IMR-90 (cell line): ENCODE results near the gene RBBP8NL. TPM values are rescaled to one million over a fixed set of nuclear protein-coding genes. Genes with fewer than 3 reads are reported as not detected.

Source experiments
- ATAC-seq: fragments of 200-7000 bp; cut with Tn5 transposase; 2 replicates; pipeline ENCODE4 v1.9.1; 2020; ENCODE audit warnings: low read depth, mild to moderate bottlenecking, moderate library complexity
- BruUV-seq: library from RNA; stranded (reverse); fragments of 400-500 nt; replicated peaks from 2 replicates; lab custom pipeline; 2021; lab: Mats Ljungman, UMichigan
- CTCF ChIA-PET: fragments of 300-600 bp; formaldehyde crosslinking; extraction: SDS; loops from one replicate; lab custom pipeline; 2021; ENCODE audit warnings: antibody characterized with exemption; lab: Yijun Ruan, JAX
- POLR2A ChIA-PET: fragments of 300-600 bp; sonication (Branson Sonifier 250); formaldehyde crosslinking; loops from one replicate; lab custom pipeline; 2022; ENCODE audit warnings: antibody characterized with exemption; ENCODE audit not compliant: unreplicated experiment; lab: Charles Lee
- DNase-seq: peaks from one replicate; pipeline ENCODE4 v3.0.0; 2013
- H2AFZ ChIP-seq: replicated peaks from 2 replicates; pipeline ENCODE3; 2013; ENCODE audit warnings: low read length, mild to moderate bottlenecking; ENCODE audit not compliant: poor library complexity
- H2AK5ac ChIP-seq: 2 replicates; pipeline ENCODE4 v1.6.1; 2013; ENCODE audit warnings: low read depth, low read length, inconsistent platforms
- H2AK9ac ChIP-seq: replicated peaks from 2 replicates; pipeline ENCODE3; 2013; ENCODE audit warnings: mild to moderate bottlenecking, low read depth, low read length, moderate library complexity; ENCODE audit not compliant: poor library complexity
- H2BK120ac ChIP-seq: 2 replicates; pipeline ENCODE4 v1.6.1; 2013; ENCODE audit warnings: low read depth, low read length, inconsistent platforms
- H2BK15ac ChIP-seq: 3 replicates; pipeline ENCODE4 v1.6.1; 2013; ENCODE audit warnings: low read depth, low read length, inconsistent platforms
- H2BK20ac ChIP-seq: 2 replicates; pipeline ENCODE4 v1.6.1; 2013; ENCODE audit warnings: low read depth, mild to moderate bottlenecking, inconsistent platforms, low read length, moderate library complexity
- H2BK5ac ChIP-seq: 2 replicates; pipeline ENCODE4 v1.6.1; 2013; ENCODE audit warnings: mild to moderate bottlenecking, low read depth, low read length, inconsistent platforms; ENCODE audit not compliant: poor library complexity, severe bottlenecking
- H3K14ac ChIP-seq: replicated peaks from 2 replicates; pipeline ENCODE4 v1.6.1; 2013; ENCODE audit warnings: low read depth, low read length, inconsistent platforms
- H3K18ac ChIP-seq: 2 replicates; pipeline ENCODE4 v1.6.1; 2013; ENCODE audit warnings: low read depth, low read length, control low read depth
- H3K23ac ChIP-seq: 2 replicates; pipeline ENCODE4 v1.6.1; 2013; ENCODE audit warnings: low read depth, low read length, inconsistent platforms
- H3K27ac ChIP-seq: 2 replicates; pipeline ENCODE4 v1.5.1; 2013; ENCODE audit warnings: mild to moderate bottlenecking, control low read depth, low read length; ENCODE audit not compliant: insufficient read depth
- H3K27me3 ChIP-seq: 2 replicates; pipeline ENCODE4 v1.6.1; 2013; ENCODE audit warnings: low read length; ENCODE audit not compliant: control insufficient read depth, insufficient read depth
- H3K36me3 ChIP-seq: 2 replicates; pipeline ENCODE4 v1.6.1; 2013; ENCODE audit warnings: low read length, mixed read lengths; ENCODE audit not compliant: control insufficient read depth, insufficient read depth
- H3K4ac ChIP-seq: 2 replicates; pipeline ENCODE4 v1.6.1; 2013; ENCODE audit warnings: low read depth, low read length, inconsistent platforms
- H3K4me1 ChIP-seq: 2 replicates; pipeline ENCODE4 v1.6.1; 2013; ENCODE audit warnings: low read length, mixed read lengths; ENCODE audit not compliant: control insufficient read depth, insufficient read depth
- H3K4me2 ChIP-seq: 2 replicates; pipeline ENCODE4 v1.6.1; 2013; ENCODE audit warnings: low read depth, mild to moderate bottlenecking, control low read depth, low read length, moderate library complexity
- H3K4me3 ChIP-seq: 2 replicates; pipeline ENCODE4 v1.5.1; 2013; ENCODE audit warnings: low read depth, mild to moderate bottlenecking, control low read depth, low read length, moderate library complexity; ENCODE audit not compliant: insufficient read depth
- H3K56ac ChIP-seq: 2 replicates; pipeline ENCODE4 v1.6.1; 2013; ENCODE audit warnings: low read length, inconsistent platforms; ENCODE audit not compliant: insufficient read depth; ENCODE audit errors: extremely low read depth
- H3K79me1 ChIP-seq, 2 experiments: 2 replicates each; pipeline ENCODE4 v1.6.1; 2013; ENCODE audit warnings: low read length in 2 of 2, inconsistent platforms in 1 of 2, low read depth in 1 of 2
- H3K9ac ChIP-seq: 2 replicates; pipeline ENCODE4 v1.6.1; 2013; ENCODE audit warnings: low read depth, low read length, control low read depth
- H3K9me1 ChIP-seq: 2 replicates; pipeline ENCODE4 v1.6.1; 2013; ENCODE audit warnings: low read length, inconsistent platforms; ENCODE audit not compliant: insufficient read depth
- H3K9me3 ChIP-seq: 2 replicates; pipeline ENCODE4 v1.6.1; 2013; ENCODE audit warnings: low read length; ENCODE audit not compliant: control insufficient read depth, insufficient read depth
- H4K20me1 ChIP-seq: 2 replicates; pipeline ENCODE4 v1.6.1; 2013; ENCODE audit warnings: low read length, inconsistent platforms; ENCODE audit not compliant: insufficient read depth
- H4K5ac ChIP-seq: 2 replicates; pipeline ENCODE4 v1.6.1; 2013; ENCODE audit warnings: mild to moderate bottlenecking, low read depth, low read length, control low read depth
- H4K8ac ChIP-seq, 2 experiments: 2 replicates each; pipeline ENCODE4 v1.6.1; 2013; ENCODE audit warnings: low read depth in 2 of 2, low read length in 2 of 2, control low read depth in 1 of 2, inconsistent platforms in 1 of 2
- H4K91ac ChIP-seq: 2 replicates; pipeline ENCODE4 v1.6.1; 2013; ENCODE audit warnings: low read depth, low read length, inconsistent platforms; ENCODE audit not compliant: insufficient read depth
- BHLHE40 ChIP-seq: fragments of 150-350 bp; IDR thresholded peaks from 2 replicates; pipeline ENCODE4 v1.6.1; 2016; ENCODE audit warnings: mild to moderate bottlenecking, low read depth, low read length
- CEBPB ChIP-seq: IDR thresholded peaks from 2 replicates; pipeline ENCODE4 v1.6.1; 2012; ENCODE audit warnings: low read depth, low read length, improper control_type of control experiment
- CHD1 ChIP-seq: IDR thresholded peaks from 2 replicates; pipeline ENCODE4 v1.6.1; 2012; ENCODE audit warnings: low read depth, low read length, improper control_type of control experiment
- ELK1 ChIP-seq: fragments of 150-350 bp; IDR thresholded peaks from 2 replicates; pipeline ENCODE4 v1.6.1; 2016; ENCODE audit warnings: low read depth, mild to moderate bottlenecking, low read length, moderate library complexity, borderline replicate concordance
- FOS ChIP-seq: fragments of 150-350 bp; IDR thresholded peaks from 2 replicates; pipeline ENCODE4 v1.6.1; 2016; ENCODE audit warnings: low read depth, low read length
- MAFK ChIP-seq: IDR thresholded peaks from 2 replicates; pipeline ENCODE4 v1.6.1; 2012; ENCODE audit warnings: low read depth, low read length, improper control_type of control experiment
- MAZ ChIP-seq: IDR thresholded peaks from 2 replicates; pipeline ENCODE4 v1.6.1; 2012; ENCODE audit warnings: low read depth, mild to moderate bottlenecking, low read length, improper control_type of control experiment, moderate library complexity, borderline replicate concordance
- MXI1 ChIP-seq: IDR thresholded peaks from 2 replicates; pipeline ENCODE4 v1.6.1; 2012; ENCODE audit warnings: low read depth, mild to moderate bottlenecking, low read length, moderate library complexity, borderline replicate concordance
- NFE2L2 ChIP-seq: fragments of 150-350 bp; IDR thresholded peaks from 2 replicates; pipeline ENCODE4 v1.6.1; 2016; ENCODE audit warnings: low read depth, mild to moderate bottlenecking, low read length
- POLR2A ChIP-seq: IDR thresholded peaks from 2 replicates; pipeline ENCODE4 v1.6.1; 2012; ENCODE audit warnings: mild to moderate bottlenecking, low read depth, low read length
- RAD21 ChIP-seq: IDR thresholded peaks from 2 replicates; pipeline ENCODE4 v1.6.1; 2012; ENCODE audit warnings: low read length, improper control_type of control experiment
- RCOR1 ChIP-seq: IDR thresholded peaks from 2 replicates; pipeline ENCODE4 v1.6.1; 2012; ENCODE audit warnings: mild to moderate bottlenecking, low read length, improper control_type of control experiment; ENCODE audit not compliant: insufficient replicate concordance
- RFX5 ChIP-seq: IDR thresholded peaks from 2 replicates; pipeline ENCODE4 v1.8.0; 2012; ENCODE audit warnings: low read depth, mild to moderate bottlenecking, low read length, moderate library complexity
- SMC3 ChIP-seq: fragments of 150-350 bp; IDR thresholded peaks from 2 replicates; pipeline ENCODE4 v1.6.1; 2016; ENCODE audit warnings: low read depth, mild to moderate bottlenecking, antibody characterized with exemption, low read length, moderate library complexity
- USF2 ChIP-seq: fragments of 150-350 bp; IDR thresholded peaks from 2 replicates; pipeline ENCODE4 v1.6.1; 2017; ENCODE audit warnings: mild to moderate bottlenecking, antibody characterized with exemption, low read length, low read depth
- WGBS, 2 experiments: methylation state at CpG; one replicate each; pipeline versions ENCODE4 v1.1.5 to v1.1.7; 2013; ENCODE audit warnings: missing lambda C conversion rate in 2 of 2; ENCODE audit not compliant: insufficient read length in 1 of 2; ENCODE audit errors: extremely low coverage in 2 of 2; 5-methylcytosine and 5-hydroxymethylcytosine counted together
- dilution Hi-C: fragments of 300-500 bp; cut with HindIII; formaldehyde crosslinking; loops from one replicate; pipeline ENCODE4 v1.14.3; 2018; ENCODE audit warnings: low sequenced_read_pairs; ENCODE audit not compliant: unreplicated experiment
- in situ Hi-C: fragments of 300-500 bp; cut with MboI; formaldehyde crosslinking; loops from 3 replicates; pipeline ENCODE4 v1.14.3; 2019; ENCODE audit warnings: low sequenced_read_pairs, inconsistent platforms, mixed read lengths
- intact Hi-C: fragments of 100-400 bp; cut with micrococcal nuclease; formaldehyde crosslinking; loops from 2 replicates; pipeline ENCODE4 v1.10.0; 2022
- polyA plus RNA-seq, 3 experiments: library from polyadenylated mRNA; depleted of rRNA; stranded (reverse); fragments of >200 nt; gene quantifications; 2 replicates each; pipeline ENCODE4 v1.2.3, GENCODE V29; 2012; ENCODE audit warnings: low replicate concordance in 1 of 3
- total RNA-seq: library from RNA; depleted of rRNA; stranded (reverse); fragments of >200 nt; gene quantifications from 2 replicates; pipeline ENCODE4 v1.2.3, GENCODE V29; 2012
- TF ChIP-seq, protein P1 (sequence below): conservative IDR thresholded peaks from 2 replicates; pipeline ENCODE4 v1.5.1; 2012; ENCODE audit warnings: mild to moderate bottlenecking, low read depth, low read length, improper control_type of control experiment

RBBP8NL gene
- total and polyA plus RNA-seq, 2 of the 4 experiments (the other 2 are of a cell fraction), result not detected

DNA sequence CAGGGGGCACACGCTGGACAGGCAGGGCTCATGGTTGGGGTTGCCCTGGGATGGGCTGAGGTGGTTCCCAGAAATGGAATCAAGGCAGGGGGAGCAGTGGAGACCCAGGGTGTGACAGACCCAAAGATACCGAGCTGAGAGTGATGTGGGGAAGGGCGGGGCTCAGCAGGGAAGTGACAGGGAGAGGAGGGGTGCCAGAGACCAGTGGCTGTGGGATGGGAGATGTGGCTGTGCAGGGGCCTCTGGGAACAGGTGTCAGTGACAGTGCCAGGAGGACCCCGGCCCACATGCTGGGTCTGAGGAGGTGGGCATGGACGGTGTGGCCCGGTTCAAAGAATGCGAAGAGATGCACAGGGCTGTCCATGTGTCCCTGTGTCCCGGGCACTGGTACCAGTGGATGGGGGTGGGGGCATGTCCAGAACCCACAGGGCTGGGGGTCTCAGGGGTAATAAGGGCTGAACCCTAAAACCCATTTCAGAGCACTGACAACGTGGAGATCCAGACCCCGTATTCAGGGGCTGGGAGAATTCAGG is 21.3 kb downstream of the RBBP8NL start:
- H3K9ac ChIP-seq, result peak overlapping the region; percentile 64; the same call in 1 of the 2 replicates
- DNase-seq (no peak), ATAC-seq (no peak)
- H3K9me1 ChIP-seq, result no peaks in the 10 kb centered on the region
- no peak overlapping the region for H3K18ac ChIP-seq
- intact Hi-C loops (loop anchor here (1.0 kb wide), 1 partner anchor 104 kb away; the partner anchor contains the start of gene ADRM1), dilution Hi-C loops (no loop called here), in situ Hi-C loops (no loop called here)
- no peak overlapping the region for H4K8ac ChIP-seq
- peak overlapping the region; percentile 95 for H3K4me2 ChIP-seq
- peak overlapping the region; percentile 87 for H2AK9ac ChIP-seq
- H2BK5ac ChIP-seq, result no peak overlapping the region
- H3K9me3 ChIP-seq, result no peaks in the 10 kb centered on the region
- H3K79me1 ChIP-seq, result peaks cover 10 to 17% of the 10 kb centered on the region in 2 experiments; a peak in 2 of 4 replicates
- H2BK20ac ChIP-seq, result no peak overlapping the region
- no peaks in the 10 kb centered on the region; the same call in 1 of the 2 replicates for H3K36me3 ChIP-seq
- 46% methylated on average over 2 of the region's 10 CpGs; no CpG with 5 or more reads in 1 of the 2 experiments for WGBS, 2 experiments
- H2BK15ac ChIP-seq, result no peak overlapping the region
- no TSS peak for BruUV-seq
- H3K4me3 ChIP-seq, result no peak overlapping the region
- H3K23ac ChIP-seq, result no peak overlapping the region
- no peak overlapping the region for H3K56ac ChIP-seq
- TF ChIP-seq ELK1 (no peak), FOS (no peak), BHLHE40 (no peak), POLR2A (no peak), MAFK (no peak), RFX5 (no peak), CEBPB (no peak), SMC3 (no peak), MAZ (no peak), NFE2L2 (no peak), MXI1 (no peak), RAD21 (no peak), RCOR1 (no peak), USF2 (no peak), CHD1 (no peak)
- TF ChIP-seq, protein P1, sequence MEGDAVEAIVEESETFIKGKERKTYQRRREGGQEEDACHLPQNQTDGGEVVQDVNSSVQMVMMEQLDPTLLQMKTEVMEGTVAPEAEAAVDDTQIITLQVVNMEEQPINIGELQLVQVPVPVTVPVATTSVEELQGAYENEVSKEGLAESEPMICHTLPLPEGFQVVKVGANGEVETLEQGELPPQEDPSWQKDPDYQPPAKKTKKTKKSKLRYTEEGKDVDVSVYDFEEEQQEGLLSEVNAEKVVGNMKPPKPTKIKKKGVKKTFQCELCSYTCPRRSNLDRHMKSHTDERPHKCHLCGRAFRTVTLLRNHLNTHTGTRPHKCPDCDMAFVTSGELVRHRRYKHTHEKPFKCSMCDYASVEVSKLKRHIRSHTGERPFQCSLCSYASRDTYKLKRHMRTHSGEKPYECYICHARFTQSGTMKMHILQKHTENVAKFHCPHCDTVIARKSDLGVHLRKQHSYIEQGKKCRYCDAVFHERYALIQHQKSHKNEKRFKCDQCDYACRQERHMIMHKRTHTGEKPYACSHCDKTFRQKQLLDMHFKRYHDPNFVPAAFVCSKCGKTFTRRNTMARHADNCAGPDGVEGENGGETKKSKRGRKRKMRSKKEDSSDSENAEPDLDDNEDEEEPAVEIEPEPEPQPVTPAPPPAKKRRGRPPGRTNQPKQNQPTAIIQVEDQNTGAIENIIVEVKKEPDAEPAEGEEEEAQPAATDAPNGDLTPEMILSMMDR, result no peak
- H3K27ac ChIP-seq, result no peak overlapping the region; the same call in 1 of the 2 replicates
- no peak overlapping the region for H2AK5ac ChIP-seq
- H4K20me1 ChIP-seq, result peaks cover 5% of the 10 kb centered on the region; the same call in 1 of the 2 replicates
- no peak overlapping the region for H4K91ac ChIP-seq
- peak overlapping the region; percentile 19 for H2AFZ ChIP-seq
- ChIA-PET POLR2A (no interaction called here), CTCF (no interaction called here)
- H3K4me1 ChIP-seq, result peaks cover 6% of the 10 kb centered on the region; the same call in 1 of the 2 replicates
- H2BK120ac ChIP-seq, result no peak overlapping the region
- no peak overlapping the region for H4K5ac ChIP-seq
- no peak overlapping the region for H3K14ac ChIP-seq
- H3K27me3 ChIP-seq, result peaks cover 8% of the 10 kb centered on the region; the same call in 1 of the 2 replicates
- H3K4ac ChIP-seq, result no peak overlapping the region
